ENCODE measurements around the gene NKD1. TPM values are rescaled to one million over a fixed set of nuclear protein-coding genes. Genes with fewer than 3 reads are reported as not detected.

The NKD1 gene
- total RNA-seq, 1 donor from 2014 or later: 1.5 TPM

GRCh38 chr16:50505714-50506542 lies 42.3 kb upstream of the NKD1 start:
- CTCF ChIA-PET: no interaction called here
- Mint-ChIP-seq H3K27ac (no peak overlapping the region), H3K4me1 (no peaks in the 10 kb centered on the region), H3K9me3 (no peaks in the 10 kb centered on the region), H3K27me3 (peaks cover 8% of the 10 kb centered on the region), H3K36me3 (ENCODE audit: low read depth) (no peaks in the 10 kb centered on the region), H3K4me3 (no peak overlapping the region)
- no peak for ATAC-seq (ENCODE audit: low read depth)
- POLR2A ChIA-PET: no interaction called here
- DNase-seq: no peak
- TF ChIP-seq CTCF (IDR thresholded peaks at IDR 0.05): no peak
- intact Hi-C loops (cut with micrococcal nuclease): no loop called here

GRCh38 chr16:50506543-50506937 lies 41.7 kb upstream of the NKD1 start:
- ATAC-seq (ENCODE audit: low read depth): no peak
- Mint-ChIP-seq H3K27ac (no peak overlapping the region), H3K36me3 (ENCODE audit: low read depth) (no peaks in the 10 kb centered on the region), H3K4me3 (no peak overlapping the region), H3K27me3 (peaks cover 8% of the 10 kb centered on the region), H3K4me1 (no peaks in the 10 kb centered on the region), H3K9me3 (no peaks in the 10 kb centered on the region)
- ChIA-PET CTCF (no interaction called here), POLR2A (no interaction called here)
- intact Hi-C loops (cut with micrococcal nuclease): no loop called here
- no peak for DNase-seq
- TF ChIP-seq CTCF (IDR thresholded peaks at IDR 0.05): no peak

DNA sequence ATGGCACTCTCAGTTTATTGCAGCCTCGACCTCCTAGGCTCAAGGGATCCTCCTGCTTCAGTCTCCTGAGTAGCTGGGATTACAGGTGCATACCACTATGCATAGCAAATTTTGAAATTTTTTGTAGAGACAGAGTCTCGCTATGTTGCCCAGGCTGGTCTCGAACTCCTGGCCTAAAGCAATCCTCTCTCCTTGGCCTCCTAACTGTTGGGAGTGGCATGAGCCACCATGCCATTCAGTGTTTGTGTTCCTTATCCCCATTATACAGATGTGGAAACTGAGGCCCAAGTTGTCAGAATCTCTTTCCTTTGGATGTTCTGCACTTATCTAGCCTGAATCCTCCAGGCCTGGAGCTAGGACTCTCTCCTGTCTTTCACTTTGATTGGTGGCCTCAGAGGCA lies 40.8 kb upstream of the NKD1 start:
- H3K4me3 Mint-ChIP-seq: no peak overlapping the region
- ATAC-seq (ENCODE audit: low read depth) (no peak), DNase-seq (no peak)
- intact Hi-C loops (cut with micrococcal nuclease): no loop called here
- H3K4me1 Mint-ChIP-seq: no peaks in the 10 kb centered on the region
- CTCF ChIA-PET: no interaction called here
- TF ChIP-seq CTCF (IDR thresholded peaks at IDR 0.05): no peak
- H3K27me3 Mint-ChIP-seq: peaks cover 13% of the 10 kb centered on the region
- no peak overlapping the region for H3K27ac Mint-ChIP-seq
- no peaks in the 10 kb centered on the region for H3K36me3 Mint-ChIP-seq (ENCODE audit: low read depth)
- H3K9me3 Mint-ChIP-seq: no peaks in the 10 kb centered on the region
- POLR2A ChIA-PET: no interaction called here

DNA sequence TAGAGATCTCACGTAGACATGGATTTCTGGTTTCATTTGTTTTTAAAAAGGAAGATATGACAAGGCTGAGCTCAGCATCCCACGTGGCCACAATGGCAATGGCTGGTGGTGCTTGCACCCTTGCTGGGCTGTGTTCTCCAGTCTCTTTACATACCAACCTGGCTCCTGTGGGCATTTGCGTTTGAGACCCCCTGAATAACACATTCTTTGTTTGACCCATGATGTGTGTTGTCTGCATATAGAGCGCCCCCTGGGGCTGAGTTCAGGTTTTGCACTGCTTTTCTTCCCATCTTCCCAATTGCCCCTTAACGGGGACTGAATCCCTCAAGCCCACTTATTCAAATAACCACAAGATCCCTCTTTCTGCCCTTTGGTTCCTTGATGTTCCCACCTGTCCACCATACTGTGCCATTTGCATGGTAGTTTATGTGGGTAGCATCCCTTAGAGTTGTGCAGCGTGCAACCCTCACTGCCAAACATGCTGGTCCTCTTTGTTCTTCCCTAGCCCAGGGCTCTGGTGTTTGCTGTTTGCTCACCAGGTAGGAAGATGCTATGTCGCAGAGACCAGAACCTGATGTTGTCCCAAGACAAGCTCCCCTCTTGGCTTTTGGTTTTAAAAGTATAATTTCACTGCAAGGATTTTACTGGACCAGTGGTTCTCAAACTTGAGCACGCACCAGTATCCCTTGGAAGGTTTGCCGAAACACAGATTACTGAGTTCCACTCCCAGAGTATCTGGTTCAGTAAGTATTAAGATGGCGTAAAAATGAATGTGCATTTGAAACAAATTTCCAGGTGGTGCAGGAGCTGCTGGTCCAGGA lies 38.5 kb upstream of the NKD1 start:
- Mint-ChIP-seq H3K27ac (no peak overlapping the region), H3K36me3 (ENCODE audit: low read depth) (no peaks in the 10 kb centered on the region), H3K4me3 (no peak overlapping the region), H3K9me3 (no peaks in the 10 kb centered on the region), H3K4me1 (no peaks in the 10 kb centered on the region), H3K27me3 (peaks cover 9% of the 10 kb centered on the region)
- TF ChIP-seq CTCF (IDR thresholded peaks at IDR 0.05): no peak
- intact Hi-C loops (cut with micrococcal nuclease): loop anchor here (10.0 kb wide), 1 partner anchor 295 kb away; no protein-coding TSS in a partner anchor
- CTCF ChIA-PET: interaction anchor here (1.5 kb wide), 1 partner anchor 296 kb away, joined by 3 read pairs; no protein-coding TSS in a partner anchor
- no peak for ATAC-seq (ENCODE audit: low read depth)
- POLR2A ChIA-PET: no interaction called here
- DNase-seq: no peak

DNA sequence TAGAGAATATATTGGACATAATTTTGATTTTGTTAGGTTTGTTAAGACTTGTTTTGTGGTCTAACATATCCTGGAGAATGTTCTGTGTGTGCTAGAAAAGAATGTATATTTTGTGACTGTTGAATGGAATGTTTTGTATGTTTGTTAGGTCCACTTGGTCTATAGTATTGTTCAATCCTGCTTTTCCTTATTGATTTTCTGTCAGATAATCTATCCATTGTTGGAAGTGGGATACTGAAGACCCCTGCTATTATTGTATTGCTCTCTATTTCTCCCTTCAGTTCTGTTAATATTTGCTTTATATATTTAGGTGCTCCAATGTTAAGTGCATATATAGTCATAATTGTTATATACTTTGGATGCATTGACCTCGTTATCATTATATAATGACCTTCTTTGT lies 33.0 kb upstream of the NKD1 start:
- Mint-ChIP-seq H3K4me1 (no peaks in the 10 kb centered on the region), H3K4me3 (no peak overlapping the region), H3K9me3 (peaks cover 14% of the 10 kb centered on the region), H3K36me3 (ENCODE audit: low read depth) (peaks cover 3% of the 10 kb centered on the region), H3K27me3 (peaks cover 16% of the 10 kb centered on the region), H3K27ac (no peak overlapping the region)
- ChIA-PET POLR2A (no interaction called here), CTCF (no interaction called here)
- ATAC-seq (ENCODE audit: low read depth) (no peak), DNase-seq (no peak)
- TF ChIP-seq CTCF (IDR thresholded peaks at IDR 0.05): no peak
- intact Hi-C loops (cut with micrococcal nuclease): loop anchor here (10.0 kb wide), 1 partner anchor 300 kb away; no protein-coding TSS in a partner anchor
